HL-60 (cell line): ENCODE data around the gene WARS2.
"Not testable (repeated sequence)": the region's sequence is repeated elsewhere in the genome, so short reads cannot be mapped to it uniquely, and the experiment has no call there.

Source experiments
- DNase-seq, 2 experiments: peaks; one replicate each; pipeline ENCODE4 v3.0.0-alpha.2; 2010 to 2020; ENCODE audit warnings: low read depth in 1 of 2, low spot score in 1 of 2
- H3K27ac ChIP-seq: fragments of 250-450 bp; sonication (Bioruptor Pico); replicated peaks from 2 replicates; pipeline ENCODE4 v1.5.1; 2020; ENCODE audit warnings: mild to moderate bottlenecking, moderate library complexity
- H3K27me3 ChIP-seq: fragments of 250-450 bp; sonication (Bioruptor Pico); 2 replicates; pipeline ENCODE4 v1.5.1; 2021; ENCODE audit warnings: mild to moderate bottlenecking, moderate library complexity; ENCODE audit not compliant: insufficient read depth, poor library complexity, severe bottlenecking
- H3K4me3 ChIP-seq: replicated peaks from 2 replicates; pipeline ENCODE4 v1.5.1; 2011; ENCODE audit warnings: mild to moderate bottlenecking, control low read depth, low read length; ENCODE audit not compliant: insufficient read depth
- GABPA ChIP-seq: IDR thresholded peaks from 2 replicates; pipeline ENCODE4 v1.6.1; 2012; ENCODE audit warnings: low read depth
- POLR2AphosphoS5 ChIP-seq: IDR thresholded peaks from 2 replicates; pipeline ENCODE4 v1.6.1; 2012; ENCODE audit warnings: low read depth
- SPI1 ChIP-seq: IDR thresholded peaks from 2 replicates; pipeline ENCODE4 v1.6.1; 2012; ENCODE audit warnings: low read depth, mild to moderate bottlenecking, borderline replicate concordance
- TF ChIP-seq, protein P1 (sequence below): IDR thresholded peaks from 2 replicates; pipeline ENCODE4 v1.6.1; 2012; ENCODE audit warnings: low read depth; ENCODE audit not compliant: insufficient replicate concordance
- TF ChIP-seq, protein P2 (sequence below): IDR thresholded peaks from one replicate; pipeline ENCODE4 v1.5.1; 2011; ENCODE audit warnings: low read length, control low read depth, inconsistent platforms; ENCODE audit not compliant: insufficient read depth

Gene WARS2

DNA sequence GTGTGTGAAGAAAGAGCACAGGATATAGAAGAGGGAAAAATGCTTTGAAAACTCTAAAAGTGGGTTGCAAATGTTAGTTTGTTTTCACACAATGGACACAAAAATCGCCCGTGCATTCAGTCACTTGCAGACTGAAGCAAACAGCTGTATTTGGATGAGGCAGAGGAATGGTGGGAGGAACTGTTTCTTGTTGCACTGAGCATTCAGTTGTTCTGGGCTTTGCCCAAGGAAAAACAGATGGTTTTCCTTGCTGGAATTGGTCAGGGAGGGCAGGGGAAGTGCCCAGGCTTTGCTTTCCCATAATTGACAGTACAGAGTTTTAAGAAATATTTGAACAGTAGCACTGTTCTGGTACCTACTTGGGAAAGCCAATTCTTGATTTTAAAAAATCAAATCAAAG, 19.5 kb upstream of the WARS2 start:
- no peaks in the 10 kb centered on the region for H3K27me3 ChIP-seq
- H3K27ac ChIP-seq, result no peak overlapping the region
- DNase-seq, result no peak
- no peak for TF ChIP-seq POLR2AphosphoS5
- TF ChIP-seq, protein P1, sequence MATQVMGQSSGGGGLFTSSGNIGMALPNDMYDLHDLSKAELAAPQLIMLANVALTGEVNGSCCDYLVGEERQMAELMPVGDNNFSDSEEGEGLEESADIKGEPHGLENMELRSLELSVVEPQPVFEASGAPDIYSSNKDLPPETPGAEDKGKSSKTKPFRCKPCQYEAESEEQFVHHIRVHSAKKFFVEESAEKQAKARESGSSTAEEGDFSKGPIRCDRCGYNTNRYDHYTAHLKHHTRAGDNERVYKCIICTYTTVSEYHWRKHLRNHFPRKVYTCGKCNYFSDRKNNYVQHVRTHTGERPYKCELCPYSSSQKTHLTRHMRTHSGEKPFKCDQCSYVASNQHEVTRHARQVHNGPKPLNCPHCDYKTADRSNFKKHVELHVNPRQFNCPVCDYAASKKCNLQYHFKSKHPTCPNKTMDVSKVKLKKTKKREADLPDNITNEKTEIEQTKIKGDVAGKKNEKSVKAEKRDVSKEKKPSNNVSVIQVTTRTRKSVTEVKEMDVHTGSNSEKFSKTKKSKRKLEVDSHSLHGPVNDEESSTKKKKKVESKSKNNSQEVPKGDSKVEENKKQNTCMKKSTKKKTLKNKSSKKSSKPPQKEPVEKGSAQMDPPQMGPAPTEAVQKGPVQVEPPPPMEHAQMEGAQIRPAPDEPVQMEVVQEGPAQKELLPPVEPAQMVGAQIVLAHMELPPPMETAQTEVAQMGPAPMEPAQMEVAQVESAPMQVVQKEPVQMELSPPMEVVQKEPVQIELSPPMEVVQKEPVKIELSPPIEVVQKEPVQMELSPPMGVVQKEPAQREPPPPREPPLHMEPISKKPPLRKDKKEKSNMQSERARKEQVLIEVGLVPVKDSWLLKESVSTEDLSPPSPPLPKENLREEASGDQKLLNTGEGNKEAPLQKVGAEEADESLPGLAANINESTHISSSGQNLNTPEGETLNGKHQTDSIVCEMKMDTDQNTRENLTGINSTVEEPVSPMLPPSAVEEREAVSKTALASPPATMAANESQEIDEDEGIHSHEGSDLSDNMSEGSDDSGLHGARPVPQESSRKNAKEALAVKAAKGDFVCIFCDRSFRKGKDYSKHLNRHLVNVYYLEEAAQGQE, result no peak
- no peak for TF ChIP-seq GABPA
- no peak for TF ChIP-seq SPI1
- TF ChIP-seq, protein P2, sequence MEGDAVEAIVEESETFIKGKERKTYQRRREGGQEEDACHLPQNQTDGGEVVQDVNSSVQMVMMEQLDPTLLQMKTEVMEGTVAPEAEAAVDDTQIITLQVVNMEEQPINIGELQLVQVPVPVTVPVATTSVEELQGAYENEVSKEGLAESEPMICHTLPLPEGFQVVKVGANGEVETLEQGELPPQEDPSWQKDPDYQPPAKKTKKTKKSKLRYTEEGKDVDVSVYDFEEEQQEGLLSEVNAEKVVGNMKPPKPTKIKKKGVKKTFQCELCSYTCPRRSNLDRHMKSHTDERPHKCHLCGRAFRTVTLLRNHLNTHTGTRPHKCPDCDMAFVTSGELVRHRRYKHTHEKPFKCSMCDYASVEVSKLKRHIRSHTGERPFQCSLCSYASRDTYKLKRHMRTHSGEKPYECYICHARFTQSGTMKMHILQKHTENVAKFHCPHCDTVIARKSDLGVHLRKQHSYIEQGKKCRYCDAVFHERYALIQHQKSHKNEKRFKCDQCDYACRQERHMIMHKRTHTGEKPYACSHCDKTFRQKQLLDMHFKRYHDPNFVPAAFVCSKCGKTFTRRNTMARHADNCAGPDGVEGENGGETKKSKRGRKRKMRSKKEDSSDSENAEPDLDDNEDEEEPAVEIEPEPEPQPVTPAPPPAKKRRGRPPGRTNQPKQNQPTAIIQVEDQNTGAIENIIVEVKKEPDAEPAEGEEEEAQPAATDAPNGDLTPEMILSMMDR, result no peak
- no peak overlapping the region for H3K4me3 ChIP-seq

DNA sequence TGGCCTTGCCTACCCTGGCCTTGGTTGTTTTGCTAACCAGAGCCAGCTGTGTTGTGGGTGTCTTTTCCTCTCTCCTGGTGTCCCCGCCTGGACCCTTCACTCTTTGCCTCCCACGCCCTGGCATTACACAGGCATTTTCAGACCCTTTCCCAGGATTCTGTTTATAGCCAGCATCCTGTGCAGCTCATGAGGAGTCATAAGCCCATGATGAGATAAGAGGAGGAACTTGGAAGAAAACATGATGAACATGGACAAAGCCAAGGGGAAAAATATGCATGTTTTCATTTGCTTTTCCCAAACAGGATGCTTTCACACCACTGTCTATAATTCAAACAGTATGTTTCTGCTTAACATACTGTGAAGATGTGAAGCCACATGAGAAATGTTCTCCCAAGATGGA, 18.7 kb upstream of the WARS2 start:
- no peak for TF ChIP-seq GABPA
- TF ChIP-seq, protein P1, result no peak
- TF ChIP-seq SPI1, result no peak
- TF ChIP-seq POLR2AphosphoS5, result no peak
- TF ChIP-seq, protein P2, result no peak
- DNase-seq, result no peak
- Histone ChIP-seq H3K27ac (no peak overlapping the region), H3K27me3 (no peaks in the 10 kb centered on the region), H3K4me3 (no peak overlapping the region)

DNA sequence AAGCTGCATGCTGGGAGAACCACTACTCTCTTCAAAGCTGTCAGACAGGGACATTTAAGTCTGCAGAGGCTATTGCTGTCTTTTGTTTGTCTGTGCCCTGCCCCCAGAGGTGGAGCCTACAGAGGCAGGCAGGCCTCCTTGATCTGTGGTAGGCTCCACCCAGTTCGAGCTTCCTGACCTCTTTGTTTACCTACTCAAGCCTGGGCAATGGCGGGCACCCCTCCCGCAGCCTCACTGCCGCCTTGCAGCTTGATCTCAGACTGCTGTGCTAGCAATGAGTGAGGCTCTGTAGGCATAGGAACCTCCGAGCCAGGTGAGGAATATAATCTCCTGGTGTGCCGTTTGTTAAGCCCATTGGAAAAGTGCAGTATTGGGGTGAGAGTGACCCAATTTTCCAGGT, 16.3 kb upstream of the WARS2 start:
- not testable (repeated sequence) for DNase-seq, H3K27me3 ChIP-seq, H3K27ac ChIP-seq, H3K4me3 ChIP-seq

DNA sequence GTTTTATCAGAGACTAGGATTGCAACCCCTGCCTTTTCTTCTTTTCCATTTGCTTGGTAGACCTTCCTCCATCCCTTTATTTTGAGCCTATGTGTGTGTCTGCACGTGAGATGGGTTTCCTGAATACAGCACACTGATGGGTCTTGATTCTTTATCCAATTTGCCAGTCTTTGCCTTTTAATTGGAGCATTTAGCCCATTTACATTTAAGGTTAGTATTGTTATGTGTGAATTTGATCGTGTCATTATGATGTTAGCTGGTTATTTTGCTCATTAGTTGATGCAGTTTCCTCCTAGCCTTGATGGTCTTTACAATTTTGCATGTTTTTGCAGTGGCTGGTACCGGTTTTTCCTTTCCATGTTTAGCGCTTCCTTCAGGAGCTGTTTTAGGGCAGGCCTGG, 14.6 kb upstream of the WARS2 start:
- H3K4me3 ChIP-seq, H3K27me3 ChIP-seq, H3K27ac ChIP-seq, DNase-seq: not testable (repeated sequence)

DNA sequence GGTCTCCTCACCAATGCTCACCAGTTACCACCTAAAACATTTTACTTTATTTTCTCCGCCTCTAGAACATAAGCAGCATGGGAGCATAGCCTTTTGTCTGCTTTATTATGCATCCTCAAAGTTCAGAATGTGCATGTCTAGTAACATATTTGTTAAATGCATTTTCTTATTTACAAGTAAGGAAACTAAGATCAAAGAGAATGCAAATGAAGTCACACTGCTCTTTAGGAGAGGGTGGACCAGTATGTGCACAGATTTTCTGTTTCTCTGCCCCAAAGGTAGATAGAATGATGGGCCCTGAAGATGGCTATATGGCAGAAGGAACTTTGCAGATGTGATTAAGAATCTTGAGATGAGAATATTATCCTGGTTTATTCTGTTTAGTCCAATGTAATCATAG, 9.7 kb upstream of the WARS2 start:
- TF ChIP-seq, protein P2, result no peak
- TF ChIP-seq GABPA (no peak), SPI1 (no peak), POLR2AphosphoS5 (no peak)
- TF ChIP-seq, protein P1, result no peak
- no peaks in the 10 kb centered on the region for H3K27me3 ChIP-seq

More for the DNA sequence above, 9.7 kb upstream of the WARS2 start:
- H3K27ac ChIP-seq, result no peak overlapping the region
- DNase-seq, result no peak
- H3K4me3 ChIP-seq, result no peak overlapping the region
